Measurements from ENCODE around the gene C12orf42. TPM values are rescaled to one million over a fixed set of nuclear protein-coding genes. Genes with fewer than 3 reads are reported as not detected.

The C12orf42 gene
- total RNA-seq, 2 donors from 2014 or later: not detected

DNA sequence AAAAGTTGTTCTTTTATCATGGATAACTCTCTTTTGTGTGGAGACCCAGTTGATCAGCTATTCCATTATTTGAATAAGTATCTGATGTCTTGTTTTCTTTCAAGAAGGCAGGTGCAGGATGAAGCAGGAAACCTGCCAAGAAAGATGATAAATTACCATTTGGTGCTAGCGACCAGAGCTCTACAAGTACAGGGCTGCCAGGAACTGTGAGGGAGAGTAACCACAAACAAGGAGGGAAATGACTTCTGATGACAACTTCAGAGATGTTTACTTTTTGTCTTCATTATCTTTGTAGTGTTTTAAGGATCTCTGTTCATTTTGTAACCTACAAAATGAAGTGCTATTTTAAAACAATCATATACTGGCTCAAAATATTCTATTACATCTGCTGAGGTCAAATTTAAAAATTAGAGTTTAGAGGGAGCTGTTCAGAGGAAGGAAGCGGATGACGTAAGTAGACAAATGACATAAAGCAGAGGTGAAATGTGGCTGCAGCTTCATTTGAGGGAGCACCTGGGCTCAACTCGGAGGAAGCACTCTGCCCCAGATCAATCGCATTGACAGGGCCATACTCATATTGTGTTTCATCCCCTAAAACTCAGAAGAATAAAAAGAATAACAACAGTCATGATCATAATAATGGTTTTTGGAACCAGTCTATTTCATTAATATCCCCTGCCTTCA is 226.8 kb downstream of the C12orf42 start:
- TF ChIP-seq, protein P1, sequence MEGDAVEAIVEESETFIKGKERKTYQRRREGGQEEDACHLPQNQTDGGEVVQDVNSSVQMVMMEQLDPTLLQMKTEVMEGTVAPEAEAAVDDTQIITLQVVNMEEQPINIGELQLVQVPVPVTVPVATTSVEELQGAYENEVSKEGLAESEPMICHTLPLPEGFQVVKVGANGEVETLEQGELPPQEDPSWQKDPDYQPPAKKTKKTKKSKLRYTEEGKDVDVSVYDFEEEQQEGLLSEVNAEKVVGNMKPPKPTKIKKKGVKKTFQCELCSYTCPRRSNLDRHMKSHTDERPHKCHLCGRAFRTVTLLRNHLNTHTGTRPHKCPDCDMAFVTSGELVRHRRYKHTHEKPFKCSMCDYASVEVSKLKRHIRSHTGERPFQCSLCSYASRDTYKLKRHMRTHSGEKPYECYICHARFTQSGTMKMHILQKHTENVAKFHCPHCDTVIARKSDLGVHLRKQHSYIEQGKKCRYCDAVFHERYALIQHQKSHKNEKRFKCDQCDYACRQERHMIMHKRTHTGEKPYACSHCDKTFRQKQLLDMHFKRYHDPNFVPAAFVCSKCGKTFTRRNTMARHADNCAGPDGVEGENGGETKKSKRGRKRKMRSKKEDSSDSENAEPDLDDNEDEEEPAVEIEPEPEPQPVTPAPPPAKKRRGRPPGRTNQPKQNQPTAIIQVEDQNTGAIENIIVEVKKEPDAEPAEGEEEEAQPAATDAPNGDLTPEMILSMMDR (IDR thresholded peaks at IDR 0.05): no peak
- DNase-seq (ENCODE audit: low spot score): no peak
- no peak overlapping the region for H3K27ac ChIP-seq
- no peak overlapping the region for H3K4me3 ChIP-seq
- no peaks in the 10 kb centered on the region for H3K27me3 ChIP-seq (replicated peaks; ENCODE audit: insufficient read depth)
- H3K4me1 ChIP-seq (ENCODE audit: control insufficient read depth in 1 of 2, low read depth in 2 of 2): no peaks in the 10 kb centered on the region
- no peaks in the 10 kb centered on the region for H3K36me3 ChIP-seq
- ATAC-seq (ENCODE audit: insufficient number of reproducible peaks, low FRiP score, low read depth): no peak
- H3K9me3 ChIP-seq: no peaks in the 10 kb centered on the region

DNA sequence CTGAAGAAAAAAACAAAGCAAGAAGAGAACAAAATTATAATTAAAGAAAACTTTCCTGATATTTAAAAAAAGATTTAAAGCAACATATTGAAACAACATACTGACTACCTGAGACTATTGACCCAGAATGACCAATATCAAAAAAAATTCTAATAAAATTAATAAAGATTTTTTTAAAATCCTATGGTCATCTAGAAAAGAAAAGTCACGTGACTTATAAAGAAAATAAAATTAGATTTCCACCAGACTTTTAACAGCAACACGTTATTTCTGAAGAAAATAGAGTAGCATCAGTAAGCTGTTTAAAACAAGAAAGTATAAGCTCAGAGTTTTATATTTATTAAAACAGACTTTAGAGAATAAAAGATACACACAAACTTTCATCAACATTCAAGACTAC is 238.0 kb downstream of the C12orf42 start:
- Histone ChIP-seq H3K4me3 (no peak overlapping the region), H3K4me1 (ENCODE audit: control insufficient read depth in 1 of 2, low read depth in 2 of 2) (no peaks in the 10 kb centered on the region), H3K27ac (no peak overlapping the region), H3K27me3 (replicated peaks; ENCODE audit: insufficient read depth) (no peaks in the 10 kb centered on the region), H3K36me3 (no peaks in the 10 kb centered on the region), H3K9me3 (no peaks in the 10 kb centered on the region)
- TF ChIP-seq, protein P1 (IDR thresholded peaks at IDR 0.05): no peak
- ATAC-seq (ENCODE audit: insufficient number of reproducible peaks, low FRiP score, low read depth) (no peak), DNase-seq (ENCODE audit: low spot score) (no peak)

Other genes starting within 250 kb of the C12orf42 start
- gene STAB2, start 91.3 kb upstream of the C12orf42 start, total RNA-seq: not detected